IMR-90 (cell line): ENCODE measurements around the gene C2CD4C. TPM values are rescaled to one million over a fixed set of nuclear protein-coding genes. Genes with fewer than 3 reads are reported as not detected.

ENCODE experiments used
- ATAC-seq: fragments of 200-7000 bp; cut with Tn5 transposase; 2 replicates; pipeline ENCODE4 v1.9.1; 2020; ENCODE audit warnings: low read depth, mild to moderate bottlenecking, moderate library complexity
- BruUV-seq: library from RNA; stranded (reverse); fragments of 400-500 nt; replicated peaks from 2 replicates; lab custom pipeline; 2021; lab: Mats Ljungman, UMichigan
- CTCF ChIA-PET: fragments of 300-600 bp; formaldehyde crosslinking; extraction: SDS; loops from one replicate; lab custom pipeline; 2021; ENCODE audit warnings: antibody characterized with exemption; lab: Yijun Ruan, JAX
- POLR2A ChIA-PET: fragments of 300-600 bp; sonication (Branson Sonifier 250); formaldehyde crosslinking; loops from one replicate; lab custom pipeline; 2022; ENCODE audit warnings: antibody characterized with exemption; ENCODE audit not compliant: unreplicated experiment; lab: Charles Lee
- DNase-seq: peaks from one replicate; pipeline ENCODE4 v3.0.0; 2013
- H2AFZ ChIP-seq: replicated peaks from 2 replicates; pipeline ENCODE3; 2013; ENCODE audit warnings: low read length, mild to moderate bottlenecking; ENCODE audit not compliant: poor library complexity
- H2AK5ac ChIP-seq: 2 replicates; pipeline ENCODE4 v1.6.1; 2013; ENCODE audit warnings: low read depth, low read length, inconsistent platforms
- H2AK9ac ChIP-seq: replicated peaks from 2 replicates; pipeline ENCODE3; 2013; ENCODE audit warnings: mild to moderate bottlenecking, low read depth, low read length, moderate library complexity; ENCODE audit not compliant: poor library complexity
- H2BK120ac ChIP-seq: 2 replicates; pipeline ENCODE4 v1.6.1; 2013; ENCODE audit warnings: low read depth, low read length, inconsistent platforms
- H2BK15ac ChIP-seq: 3 replicates; pipeline ENCODE4 v1.6.1; 2013; ENCODE audit warnings: low read depth, low read length, inconsistent platforms
- H2BK20ac ChIP-seq: 2 replicates; pipeline ENCODE4 v1.6.1; 2013; ENCODE audit warnings: low read depth, mild to moderate bottlenecking, inconsistent platforms, low read length, moderate library complexity
- H2BK5ac ChIP-seq: 2 replicates; pipeline ENCODE4 v1.6.1; 2013; ENCODE audit warnings: mild to moderate bottlenecking, low read depth, low read length, inconsistent platforms; ENCODE audit not compliant: poor library complexity, severe bottlenecking
- H3K14ac ChIP-seq: replicated peaks from 2 replicates; pipeline ENCODE4 v1.6.1; 2013; ENCODE audit warnings: low read depth, low read length, inconsistent platforms
- H3K18ac ChIP-seq: 2 replicates; pipeline ENCODE4 v1.6.1; 2013; ENCODE audit warnings: low read depth, low read length, control low read depth
- H3K23ac ChIP-seq: 2 replicates; pipeline ENCODE4 v1.6.1; 2013; ENCODE audit warnings: low read depth, low read length, inconsistent platforms
- H3K27ac ChIP-seq: 2 replicates; pipeline ENCODE4 v1.5.1; 2013; ENCODE audit warnings: mild to moderate bottlenecking, control low read depth, low read length; ENCODE audit not compliant: insufficient read depth
- H3K27me3 ChIP-seq: 2 replicates; pipeline ENCODE4 v1.6.1; 2013; ENCODE audit warnings: low read length; ENCODE audit not compliant: control insufficient read depth, insufficient read depth
- H3K36me3 ChIP-seq: 2 replicates; pipeline ENCODE4 v1.6.1; 2013; ENCODE audit warnings: low read length, mixed read lengths; ENCODE audit not compliant: control insufficient read depth, insufficient read depth
- H3K4ac ChIP-seq: 2 replicates; pipeline ENCODE4 v1.6.1; 2013; ENCODE audit warnings: low read depth, low read length, inconsistent platforms
- H3K4me1 ChIP-seq: 2 replicates; pipeline ENCODE4 v1.6.1; 2013; ENCODE audit warnings: low read length, mixed read lengths; ENCODE audit not compliant: control insufficient read depth, insufficient read depth
- H3K4me2 ChIP-seq: 2 replicates; pipeline ENCODE4 v1.6.1; 2013; ENCODE audit warnings: low read depth, mild to moderate bottlenecking, control low read depth, low read length, moderate library complexity
- H3K4me3 ChIP-seq: 2 replicates; pipeline ENCODE4 v1.5.1; 2013; ENCODE audit warnings: low read depth, mild to moderate bottlenecking, control low read depth, low read length, moderate library complexity; ENCODE audit not compliant: insufficient read depth
- H3K56ac ChIP-seq: 2 replicates; pipeline ENCODE4 v1.6.1; 2013; ENCODE audit warnings: low read length, inconsistent platforms; ENCODE audit not compliant: insufficient read depth; ENCODE audit errors: extremely low read depth
- H3K79me1 ChIP-seq, 2 experiments: 2 replicates each; pipeline ENCODE4 v1.6.1; 2013; ENCODE audit warnings: low read length in 2 of 2, inconsistent platforms in 1 of 2, low read depth in 1 of 2
- H3K9ac ChIP-seq: 2 replicates; pipeline ENCODE4 v1.6.1; 2013; ENCODE audit warnings: low read depth, low read length, control low read depth
- H3K9me1 ChIP-seq: 2 replicates; pipeline ENCODE4 v1.6.1; 2013; ENCODE audit warnings: low read length, inconsistent platforms; ENCODE audit not compliant: insufficient read depth
- H3K9me3 ChIP-seq: 2 replicates; pipeline ENCODE4 v1.6.1; 2013; ENCODE audit warnings: low read length; ENCODE audit not compliant: control insufficient read depth, insufficient read depth
- H4K20me1 ChIP-seq: 2 replicates; pipeline ENCODE4 v1.6.1; 2013; ENCODE audit warnings: low read length, inconsistent platforms; ENCODE audit not compliant: insufficient read depth
- H4K5ac ChIP-seq: 2 replicates; pipeline ENCODE4 v1.6.1; 2013; ENCODE audit warnings: mild to moderate bottlenecking, low read depth, low read length, control low read depth
- H4K8ac ChIP-seq, 2 experiments: 2 replicates each; pipeline ENCODE4 v1.6.1; 2013; ENCODE audit warnings: low read depth in 2 of 2, low read length in 2 of 2, control low read depth in 1 of 2, inconsistent platforms in 1 of 2
- H4K91ac ChIP-seq: 2 replicates; pipeline ENCODE4 v1.6.1; 2013; ENCODE audit warnings: low read depth, low read length, inconsistent platforms; ENCODE audit not compliant: insufficient read depth
- BHLHE40 ChIP-seq: fragments of 150-350 bp; IDR thresholded peaks from 2 replicates; pipeline ENCODE4 v1.6.1; 2016; ENCODE audit warnings: mild to moderate bottlenecking, low read depth, low read length
- CEBPB ChIP-seq: IDR thresholded peaks from 2 replicates; pipeline ENCODE4 v1.6.1; 2012; ENCODE audit warnings: low read depth, low read length, improper control_type of control experiment
- CHD1 ChIP-seq: IDR thresholded peaks from 2 replicates; pipeline ENCODE4 v1.6.1; 2012; ENCODE audit warnings: low read depth, low read length, improper control_type of control experiment
- CTCF ChIP-seq: conservative IDR thresholded peaks from 2 replicates; pipeline ENCODE4 v1.5.1; 2012; ENCODE audit warnings: mild to moderate bottlenecking, low read depth, low read length, improper control_type of control experiment
- FOS ChIP-seq: fragments of 150-350 bp; IDR thresholded peaks from 2 replicates; pipeline ENCODE4 v1.6.1; 2016; ENCODE audit warnings: low read depth, low read length
- MAFK ChIP-seq: IDR thresholded peaks from 2 replicates; pipeline ENCODE4 v1.6.1; 2012; ENCODE audit warnings: low read depth, low read length, improper control_type of control experiment
- MAZ ChIP-seq: IDR thresholded peaks from 2 replicates; pipeline ENCODE4 v1.6.1; 2012; ENCODE audit warnings: low read depth, mild to moderate bottlenecking, low read length, improper control_type of control experiment, moderate library complexity, borderline replicate concordance
- MXI1 ChIP-seq: IDR thresholded peaks from 2 replicates; pipeline ENCODE4 v1.6.1; 2012; ENCODE audit warnings: low read depth, mild to moderate bottlenecking, low read length, moderate library complexity, borderline replicate concordance
- POLR2A ChIP-seq: IDR thresholded peaks from 2 replicates; pipeline ENCODE4 v1.6.1; 2012; ENCODE audit warnings: mild to moderate bottlenecking, low read depth, low read length
- RAD21 ChIP-seq: IDR thresholded peaks from 2 replicates; pipeline ENCODE4 v1.6.1; 2012; ENCODE audit warnings: low read length, improper control_type of control experiment
- RCOR1 ChIP-seq: IDR thresholded peaks from 2 replicates; pipeline ENCODE4 v1.6.1; 2012; ENCODE audit warnings: mild to moderate bottlenecking, low read length, improper control_type of control experiment; ENCODE audit not compliant: insufficient replicate concordance
- RFX5 ChIP-seq: IDR thresholded peaks from 2 replicates; pipeline ENCODE4 v1.8.0; 2012; ENCODE audit warnings: low read depth, mild to moderate bottlenecking, low read length, moderate library complexity
- SMC3 ChIP-seq: fragments of 150-350 bp; IDR thresholded peaks from 2 replicates; pipeline ENCODE4 v1.6.1; 2016; ENCODE audit warnings: low read depth, mild to moderate bottlenecking, antibody characterized with exemption, low read length, moderate library complexity
- WGBS, 2 experiments: methylation state at CpG; one replicate each; pipeline versions ENCODE4 v1.1.5 to v1.1.7; 2013; ENCODE audit warnings: missing lambda C conversion rate in 2 of 2; ENCODE audit not compliant: insufficient read length in 1 of 2; ENCODE audit errors: extremely low coverage in 2 of 2; 5-methylcytosine and 5-hydroxymethylcytosine counted together
- dilution Hi-C: fragments of 300-500 bp; cut with HindIII; formaldehyde crosslinking; loops from one replicate; pipeline ENCODE4 v1.14.3; 2018; ENCODE audit warnings: low sequenced_read_pairs; ENCODE audit not compliant: unreplicated experiment
- in situ Hi-C: fragments of 300-500 bp; cut with MboI; formaldehyde crosslinking; loops from 3 replicates; pipeline ENCODE4 v1.14.3; 2019; ENCODE audit warnings: low sequenced_read_pairs, inconsistent platforms, mixed read lengths
- intact Hi-C: fragments of 100-400 bp; cut with micrococcal nuclease; formaldehyde crosslinking; loops from 2 replicates; pipeline ENCODE4 v1.10.0; 2022
- polyA plus RNA-seq, 3 experiments: library from polyadenylated mRNA; depleted of rRNA; stranded (reverse); fragments of >200 nt; gene quantifications; 2 replicates each; pipeline ENCODE4 v1.2.3, GENCODE V29; 2012; ENCODE audit warnings: low replicate concordance in 1 of 3
- total RNA-seq: library from RNA; depleted of rRNA; stranded (reverse); fragments of >200 nt; gene quantifications from 2 replicates; pipeline ENCODE4 v1.2.3, GENCODE V29; 2012
- TF ChIP-seq, protein P1 (sequence below): fragments of 150-350 bp; IDR thresholded peaks from 2 replicates; pipeline ENCODE4 v1.6.1; 2016; ENCODE audit warnings: low read depth, mild to moderate bottlenecking, low read length, moderate library complexity, borderline replicate concordance
- TF ChIP-seq, protein P2 (sequence below): fragments of 150-350 bp; IDR thresholded peaks from 2 replicates; pipeline ENCODE4 v1.6.1; 2017; ENCODE audit warnings: mild to moderate bottlenecking, antibody characterized with exemption, low read length, low read depth

C2CD4C gene
- total and polyA plus RNA-seq, 2 of the 4 experiments (the other 2 are of a cell fraction) = under 0.01 to 0.07 TPM

GRCh38 chr19:370641-371330 lies 38.2 kb downstream of the C2CD4C start:
- CTCF ChIA-PET = no interaction called here
- no TSS peak for BruUV-seq

More at GRCh38 chr19:370641-371330, 38.2 kb downstream of the C2CD4C start:
- H3K27me3 ChIP-seq = peaks cover 70% of the 10 kb centered on the region
- 79% methylated on average over 17 of the region's 43 CpGs; no CpG with 5 or more reads in 1 of the 2 experiments for WGBS, 2 experiments
- in situ Hi-C loops = no loop called here
- no peak overlapping the region for H3K14ac ChIP-seq
- H3K4me1 ChIP-seq = peaks cover 1% of the 10 kb centered on the region; the same call in 1 of the 2 replicates
- intact Hi-C loops = no loop called here
- H4K8ac ChIP-seq = no peak overlapping the region
- H2AK9ac ChIP-seq = no peak overlapping the region
- H4K5ac ChIP-seq = no peak overlapping the region
- no peak for DNase-seq
- dilution Hi-C loops = no loop called here
- peak overlapping the region; percentile 19 for H2AFZ ChIP-seq
- no peak overlapping the region for H2AK5ac ChIP-seq
- no peak overlapping the region for H3K27ac ChIP-seq
- no peak overlapping the region for H3K18ac ChIP-seq
- no peaks in the 10 kb centered on the region for H3K36me3 ChIP-seq
- H3K4me3 ChIP-seq = no peak overlapping the region
- H3K9me3 ChIP-seq = peaks cover 8% of the 10 kb centered on the region
- no peak for ATAC-seq
- no peak overlapping the region for H2BK120ac ChIP-seq
- H4K91ac ChIP-seq = no peak overlapping the region
- H3K4ac ChIP-seq = no peak overlapping the region
- no peaks in the 10 kb centered on the region for H3K79me1 ChIP-seq
- H3K56ac ChIP-seq = no peak overlapping the region
- no peak overlapping the region for H3K9ac ChIP-seq
- no peak for TF ChIP-seq CHD1
- TF ChIP-seq BHLHE40 = no peak
- no peak for TF ChIP-seq RAD21
- TF ChIP-seq RFX5 = no peak
- TF ChIP-seq CTCF = no peak
- TF ChIP-seq MAFK = no peak
- no peak for TF ChIP-seq FOS
- TF ChIP-seq MAZ = no peak
- no peak for TF ChIP-seq MXI1
- TF ChIP-seq RCOR1 = no peak
- TF ChIP-seq CEBPB = no peak
- TF ChIP-seq, protein P1, sequence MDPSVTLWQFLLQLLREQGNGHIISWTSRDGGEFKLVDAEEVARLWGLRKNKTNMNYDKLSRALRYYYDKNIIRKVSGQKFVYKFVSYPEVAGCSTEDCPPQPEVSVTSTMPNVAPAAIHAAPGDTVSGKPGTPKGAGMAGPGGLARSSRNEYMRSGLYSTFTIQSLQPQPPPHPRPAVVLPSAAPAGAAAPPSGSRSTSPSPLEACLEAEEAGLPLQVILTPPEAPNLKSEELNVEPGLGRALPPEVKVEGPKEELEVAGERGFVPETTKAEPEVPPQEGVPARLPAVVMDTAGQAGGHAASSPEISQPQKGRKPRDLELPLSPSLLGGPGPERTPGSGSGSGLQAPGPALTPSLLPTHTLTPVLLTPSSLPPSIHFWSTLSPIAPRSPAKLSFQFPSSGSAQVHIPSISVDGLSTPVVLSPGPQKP = no peak
- no peak for TF ChIP-seq SMC3
- TF ChIP-seq, protein P2, sequence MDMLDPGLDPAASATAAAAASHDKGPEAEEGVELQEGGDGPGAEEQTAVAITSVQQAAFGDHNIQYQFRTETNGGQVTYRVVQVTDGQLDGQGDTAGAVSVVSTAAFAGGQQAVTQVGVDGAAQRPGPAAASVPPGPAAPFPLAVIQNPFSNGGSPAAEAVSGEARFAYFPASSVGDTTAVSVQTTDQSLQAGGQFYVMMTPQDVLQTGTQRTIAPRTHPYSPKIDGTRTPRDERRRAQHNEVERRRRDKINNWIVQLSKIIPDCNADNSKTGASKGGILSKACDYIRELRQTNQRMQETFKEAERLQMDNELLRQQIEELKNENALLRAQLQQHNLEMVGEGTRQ = no peak
- no peak for TF ChIP-seq POLR2A
- H2BK20ac ChIP-seq = no peak overlapping the region
- POLR2A ChIA-PET = no interaction called here
- H3K4me2 ChIP-seq = no peak overlapping the region
- H3K23ac ChIP-seq = no peak overlapping the region
- no peak overlapping the region for H2BK5ac ChIP-seq
- no peaks in the 10 kb centered on the region for H3K9me1 ChIP-seq
- H2BK15ac ChIP-seq = no peak overlapping the region
- H4K20me1 ChIP-seq = no peaks in the 10 kb centered on the region
